ENCODE data around the gene POLN.

- TF ChIP-seq, protein P1, sequence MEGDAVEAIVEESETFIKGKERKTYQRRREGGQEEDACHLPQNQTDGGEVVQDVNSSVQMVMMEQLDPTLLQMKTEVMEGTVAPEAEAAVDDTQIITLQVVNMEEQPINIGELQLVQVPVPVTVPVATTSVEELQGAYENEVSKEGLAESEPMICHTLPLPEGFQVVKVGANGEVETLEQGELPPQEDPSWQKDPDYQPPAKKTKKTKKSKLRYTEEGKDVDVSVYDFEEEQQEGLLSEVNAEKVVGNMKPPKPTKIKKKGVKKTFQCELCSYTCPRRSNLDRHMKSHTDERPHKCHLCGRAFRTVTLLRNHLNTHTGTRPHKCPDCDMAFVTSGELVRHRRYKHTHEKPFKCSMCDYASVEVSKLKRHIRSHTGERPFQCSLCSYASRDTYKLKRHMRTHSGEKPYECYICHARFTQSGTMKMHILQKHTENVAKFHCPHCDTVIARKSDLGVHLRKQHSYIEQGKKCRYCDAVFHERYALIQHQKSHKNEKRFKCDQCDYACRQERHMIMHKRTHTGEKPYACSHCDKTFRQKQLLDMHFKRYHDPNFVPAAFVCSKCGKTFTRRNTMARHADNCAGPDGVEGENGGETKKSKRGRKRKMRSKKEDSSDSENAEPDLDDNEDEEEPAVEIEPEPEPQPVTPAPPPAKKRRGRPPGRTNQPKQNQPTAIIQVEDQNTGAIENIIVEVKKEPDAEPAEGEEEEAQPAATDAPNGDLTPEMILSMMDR (IDR thresholded peaks at IDR 0.05): no peak
- no peak for TF ChIP-seq EP300 (IDR thresholded peaks at IDR 0.05)
- TF ChIP-seq POLR2A (IDR thresholded peaks at IDR 0.05): no peak
These were observed 183.5 kb downstream of the POLN start for GRCh38 chr4:2058264-2059045.

All from tibial nerve (tissue), 4 donors.